Naive thymus-derived CD4-positive, alpha-beta T cell (primary cell): ENCODE data around the gene AGFG2. TPM values are rescaled to one million over a fixed set of nuclear protein-coding genes. Genes with fewer than 3 reads are reported as not detected.

ENCODE experiments used
- ATAC-seq: fragments of 150-1000 bp; cut with Tn5 transposase; 2 replicates; pipeline ENCODE4 v1.10.0; 2021; ENCODE audit warnings: mild to moderate bottlenecking, moderate library complexity
- CTCF ChIA-PET: fragments of 350-600 bp; sonication (Branson Sonifier 250); formaldehyde crosslinking; loops from one replicate; lab custom pipeline; 2021; ENCODE audit warnings: antibody characterized with exemption; lab: Charles Lee
- POLR2A ChIA-PET: fragments of 350-600 bp; sonication (Branson Sonifier 250); formaldehyde crosslinking; loops from one replicate; lab custom pipeline; 2021; ENCODE audit warnings: antibody characterized with exemption, inconsistent platforms; lab: Charles Lee
- DNase-seq, 9 donors: peaks; one replicate each; pipeline versions ENCODE4 v3.0.0 to v3.0.0-alpha.2; 2020 to 2022; ENCODE audit warnings: mixed read lengths in 1 of 9
- H3K27ac ChIP-seq: one replicate; pipeline ENCODE4 v1.7.0; 2013; ENCODE audit warnings: mild to moderate bottlenecking, low read depth, low read length, moderate library complexity
- H3K27me3 ChIP-seq, 2 donors: one replicate each; pipeline ENCODE4 v1.7.0; 2013; ENCODE audit warnings: low read length in 2 of 2, mild to moderate bottlenecking in 2 of 2, moderate library complexity in 2 of 2; ENCODE audit not compliant: control insufficient read depth in 2 of 2, insufficient read depth in 2 of 2
- H3K36me3 ChIP-seq, 3 experiments: 1 replicate in 2 of 3; 2 replicates in 1 of 3; pipeline ENCODE4 v1.7.0; 2013; ENCODE audit warnings: low read length in 3 of 3, mild to moderate bottlenecking in 3 of 3, moderate library complexity in 1 of 3; ENCODE audit not compliant: insufficient read depth in 3 of 3, control insufficient read depth in 2 of 3
- H3K4me1 ChIP-seq, 2 donors: one replicate each; pipeline ENCODE4 v1.7.0; 2013; ENCODE audit warnings: low read length in 2 of 2, mild to moderate bottlenecking in 2 of 2, moderate library complexity in 1 of 2; ENCODE audit not compliant: control insufficient read depth in 2 of 2, insufficient read depth in 2 of 2
- H3K4me3 ChIP-seq: 2 replicates; pipeline ENCODE4 v1.7.0; 2013; ENCODE audit warnings: mild to moderate bottlenecking, low read length
- H3K9me3 ChIP-seq, 3 experiments: 1 replicate in 2 of 3; 2 replicates in 1 of 3; pipeline ENCODE4 v1.7.0; 2013; ENCODE audit warnings: low read length in 3 of 3; ENCODE audit not compliant: control insufficient read depth in 2 of 3
- H3K27ac Mint-ChIP-seq, 9 donors: one replicate each; pipeline ENCODE4 v1.8.0; 2020 to 2022; ENCODE audit warnings: mixed read lengths in 9 of 9, mild to moderate bottlenecking in 8 of 9, moderate library complexity in 5 of 9, inconsistent platforms in 2 of 9
- H3K27me3 Mint-ChIP-seq, 5 donors: one replicate each; pipeline ENCODE4 v1.8.0; 2021 to 2022; ENCODE audit warnings: mixed read lengths in 5 of 5, mild to moderate bottlenecking in 1 of 5
- H3K36me3 Mint-ChIP-seq, 5 donors: one replicate each; pipeline ENCODE4 v1.8.0; 2020 to 2022; ENCODE audit warnings: mixed read lengths in 5 of 5, mild to moderate bottlenecking in 3 of 5, inconsistent platforms in 1 of 5
- H3K4me1 Mint-ChIP-seq, 7 donors: one replicate each; pipeline ENCODE4 v1.8.0; 2020 to 2022; ENCODE audit warnings: mixed read lengths in 7 of 7, mild to moderate bottlenecking in 3 of 7, inconsistent platforms in 1 of 7
- H3K4me3 Mint-ChIP-seq, 10 donors: one replicate each; pipeline ENCODE4 v1.8.0; 2020 to 2022; ENCODE audit warnings: mild to moderate bottlenecking in 10 of 10, mixed read lengths in 10 of 10, moderate library complexity in 6 of 10, inconsistent platforms in 2 of 10
- H3K9me3 Mint-ChIP-seq, 11 donors: one replicate each; pipeline ENCODE4 v1.8.0; 2020 to 2022; ENCODE audit warnings: mixed read lengths in 11 of 11, mild to moderate bottlenecking in 4 of 11, inconsistent platforms in 1 of 11, moderate library complexity in 1 of 11
- intact Hi-C, 2 donors: fragments of 100-400 bp; cut with micrococcal nuclease; formaldehyde crosslinking; loops; one replicate each; pipeline ENCODE4 v1.15.1; 2023
- polyA plus RNA-seq, 2 donors: library from polyadenylated mRNA; unstranded; fragments of 300-500 nt; fragmentation: Illumina TruSeq; gene quantifications; one replicate each; pipeline ENCODE4 v1.2.3, GENCODE V29; 2021
- total RNA-seq, 6 experiments: library from RNA in 5 of 6; stranded (reverse) in 5 of 6; gene quantifications; 1 replicate in 5 of 6; 2 replicates in 1 of 6; pipeline ENCODE4 v1.2.3 and lab custom pipeline; 2021 to 2026

The AGFG2 gene
- total and polyA plus RNA-seq, 7 experiments from 2014 or later = 5.7 to 42.4 (median 23.2) TPM

DNA sequence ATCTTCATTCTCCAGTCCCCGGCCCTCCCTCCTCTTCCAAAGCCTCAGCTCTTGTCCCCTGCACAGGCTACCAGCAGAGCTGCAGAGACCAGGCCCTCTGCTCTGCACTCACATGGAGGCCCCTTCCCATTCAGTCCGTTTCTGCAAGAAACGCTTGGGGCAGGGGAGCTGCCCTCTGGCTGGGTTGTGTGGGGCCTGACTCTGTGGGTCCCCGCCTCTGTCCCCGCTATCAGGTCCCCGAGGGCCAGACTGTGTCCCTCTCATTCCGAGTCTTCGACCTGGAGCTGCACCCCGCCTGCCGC, 64.7 kb downstream of the AGFG2 start:
- H3K27ac Mint-ChIP-seq = peak overlapping the region; percentile 21 to 92 (median 84)
- intact Hi-C loops = loop anchor here (1.0 to 2.0 kb wide), 16 partner anchors 9 to 249 kb away; partner anchors contain the start of genes FBXO24 (in 2 of the 2), GNB2 (in 2 of the 2), LRCH4 (in 2 of the 2) and MOSPD3 (in 2 of the 2)
- CTCF ChIA-PET = interaction anchor here (0.9 to 1.6 kb wide), 4 partner anchors 15 to 87 kb away, joined by 3 to 6 read pairs (median 3); no protein-coding TSS in a partner anchor

DNA sequence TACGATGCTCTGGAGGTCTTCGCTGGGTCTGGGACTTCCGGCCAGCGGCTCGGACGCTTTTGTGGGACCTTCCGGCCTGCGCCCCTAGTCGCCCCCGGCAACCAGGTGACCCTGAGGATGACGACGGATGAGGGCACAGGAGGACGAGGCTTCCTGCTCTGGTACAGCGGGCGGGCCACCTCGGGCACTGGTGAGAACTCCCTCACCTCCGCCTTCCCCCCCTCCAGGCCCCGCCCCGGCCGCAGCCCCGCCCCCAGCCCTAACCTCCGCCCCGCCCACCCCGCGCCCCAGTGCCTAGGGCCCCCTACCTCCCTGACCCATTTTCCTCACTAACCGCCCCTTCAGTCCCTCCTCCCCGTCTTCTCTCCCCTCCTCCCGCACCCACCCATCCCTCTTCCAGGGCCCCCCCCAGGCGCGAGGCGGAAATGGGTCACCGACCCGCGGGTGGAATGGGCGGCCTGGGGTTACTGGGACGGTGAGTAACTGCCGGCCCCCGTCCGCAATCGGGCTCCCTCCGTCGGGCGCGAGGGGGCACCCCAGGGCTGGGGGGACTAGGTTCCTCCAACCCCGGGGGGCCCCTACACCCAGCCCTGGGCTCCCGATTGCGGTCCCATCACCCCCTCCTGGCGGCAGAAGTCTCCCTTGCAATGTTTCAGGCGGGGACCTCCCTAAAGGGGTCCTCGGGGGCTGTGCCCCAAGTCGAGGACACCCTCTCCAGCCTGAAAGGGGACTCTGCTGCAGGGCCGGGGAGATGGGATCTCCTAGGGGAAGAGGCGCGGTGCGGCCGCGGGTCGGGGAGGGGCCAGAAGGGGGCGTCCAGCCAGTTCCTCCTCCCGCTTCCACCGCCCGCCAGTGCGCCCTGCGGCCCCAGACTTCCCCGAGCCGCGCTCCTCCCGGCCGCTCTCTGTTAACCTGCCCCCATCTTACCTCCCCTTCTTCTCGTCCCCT, 65.3 kb downstream of the AGFG2 start:
- H3K4me1 ChIP-seq = peaks cover 6 to 10% of the 10 kb centered on the region in 2 donors
- ATAC-seq (peak; percentile 81), DNase-seq (peak in 8 of 9 donors; percentile 47 to 81 (median 59))
- Mint-ChIP-seq H3K27me3 (peaks cover 0 to 15% (median 0%) of the 10 kb centered on the region in 5 donors), H3K4me1 (peaks cover 7 to 35% (median 16%) of the 10 kb centered on the region in 7 donors), H3K4me3 (peak overlapping the region; percentile 79 to 94 (median 87)), H3K27ac (peak overlapping the region; percentile 21 to 92 (median 84)), H3K36me3 (no peaks in the 10 kb centered on the region), H3K9me3 (peaks cover 0 to 2% (median 0%) of the 10 kb centered on the region in 11 donors)
- peak overlapping the region; percentile 67 for H3K27ac ChIP-seq
- H3K9me3 ChIP-seq = no peaks in the 10 kb centered on the region
- H3K4me3 ChIP-seq = peak overlapping the region; percentile 70
- no peaks in the 10 kb centered on the region for H3K36me3 ChIP-seq
- CTCF ChIA-PET = interaction anchor here (0.9 to 1.6 kb wide), 9 partner anchors 10 to 92 kb away, joined by 3 to 6 read pairs (median 3); no protein-coding TSS in a partner anchor
- no peaks in the 10 kb centered on the region for H3K27me3 ChIP-seq
- intact Hi-C loops = loop anchor here (1.0 to 2.0 kb wide), 16 partner anchors 8 to 248 kb away; partner anchors contain the start of genes FBXO24 (in 2 of the 2), GNB2 (in 2 of the 2), LRCH4 (in 2 of the 2) and MOSPD3 (in 2 of the 2)
- POLR2A ChIA-PET = interaction anchor here (0.5 to 4.8 kb wide), 13 partner anchors 8 to 127 kb away, joined by 3 to 50 read pairs (median 4); partner anchors contain the start of genes FBXO24, LRCH4 and MOSPD3

More for the DNA sequence above, 64.7 kb downstream of the AGFG2 start:
- H3K27me3 Mint-ChIP-seq = peaks cover 0 to 15% (median 0%) of the 10 kb centered on the region in 5 donors
- DNase-seq (no peak), ATAC-seq (peak; percentile 10)
- Histone ChIP-seq H3K4me3 (peak overlapping the region; percentile 66), H3K27ac (peak overlapping the region; percentile 67), H3K36me3 (no peaks in the 10 kb centered on the region), H3K9me3 (no peaks in the 10 kb centered on the region), H3K27me3 (no peaks in the 10 kb centered on the region), H3K4me1 (peaks cover 6 to 10% of the 10 kb centered on the region in 2 donors)
- peak overlapping the region; percentile 56 to 94 (median 84) for H3K4me3 Mint-ChIP-seq
- no peaks in the 10 kb centered on the region for H3K36me3 Mint-ChIP-seq
- POLR2A ChIA-PET = interaction anchor here (0.5 to 2.6 kb wide), 10 partner anchors 9 to 126 kb away, joined by 3 to 29 read pairs (median 4); partner anchors contain the start of genes FBXO24, LRCH4 and MOSPD3
- peaks cover 0 to 2% (median 0%) of the 10 kb centered on the region in 11 donors for H3K9me3 Mint-ChIP-seq
- H3K4me1 Mint-ChIP-seq = peaks cover 7 to 36% (median 16%) of the 10 kb centered on the region in 7 donors

DNA sequence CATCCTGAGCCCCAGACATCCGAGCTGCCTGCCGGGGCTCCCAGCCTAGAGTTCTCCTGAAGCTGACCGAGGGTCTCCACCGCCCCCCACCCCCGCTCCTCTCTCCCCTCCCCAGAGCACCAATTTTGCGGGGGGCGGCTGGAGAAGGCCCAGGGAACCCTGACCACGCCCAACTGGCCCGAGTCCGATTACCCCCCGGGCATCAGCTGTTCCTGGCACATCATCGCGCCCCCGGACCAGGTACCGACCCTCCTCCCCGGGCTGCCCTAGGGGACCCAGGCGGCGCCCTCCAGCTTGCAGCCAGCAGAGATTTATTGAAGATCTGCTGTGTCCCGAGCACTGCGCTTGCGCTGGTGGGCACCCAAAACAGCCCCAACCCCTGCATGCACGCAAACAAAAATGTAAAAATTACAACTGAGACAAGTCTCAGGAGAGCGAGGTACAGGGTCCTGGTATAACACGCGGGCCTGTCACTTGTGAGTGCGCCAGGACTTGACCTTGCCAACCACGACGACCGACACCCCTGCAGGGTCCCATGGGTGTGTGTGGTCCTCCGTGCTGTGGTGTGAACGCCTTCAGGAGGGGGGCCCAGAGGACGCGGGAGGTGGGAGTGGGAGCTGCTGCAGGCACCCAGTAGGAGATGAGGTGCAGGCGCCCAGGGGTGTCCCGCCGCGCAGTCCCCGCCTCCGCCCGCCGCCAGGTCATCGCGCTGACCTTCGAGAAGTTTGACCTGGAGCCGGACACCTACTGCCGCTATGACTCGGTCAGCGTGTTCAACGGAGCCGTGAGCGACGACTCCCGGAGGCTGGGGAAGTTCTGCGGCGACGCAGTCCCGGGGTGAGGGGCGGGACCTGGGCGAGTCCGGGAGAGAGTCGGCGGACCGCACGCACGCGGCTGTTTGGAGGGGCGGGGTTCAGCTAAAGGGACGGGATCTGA, 66.2 kb downstream of the AGFG2 start:
- H3K9me3 ChIP-seq = no peaks in the 10 kb centered on the region
- H3K27me3 Mint-ChIP-seq = peaks cover 0 to 18% (median 0%) of the 10 kb centered on the region in 5 donors
- DNase-seq = peak in 7 of 9 donors; percentile 41 to 66 (median 43)
- no peaks in the 10 kb centered on the region for H3K27me3 ChIP-seq
- POLR2A ChIA-PET = interaction anchor here (0.7 to 4.8 kb wide), 10 partner anchors 10 to 128 kb away, joined by 3 to 50 read pairs (median 3); partner anchors contain the start of genes FBXO24, LRCH4 and POP7
- H3K27ac ChIP-seq = peak overlapping the region; percentile 67
- H3K4me3 ChIP-seq = peak overlapping the region; percentile 70
- peak overlapping the region in 7 of 9 donors; percentile 29 to 78 (median 54) for H3K27ac Mint-ChIP-seq
- H3K4me3 Mint-ChIP-seq = peak overlapping the region; percentile 79 to 94 (median 87)
- ATAC-seq = peak; percentile 19
- H3K36me3 ChIP-seq = no peaks in the 10 kb centered on the region
- H3K9me3 Mint-ChIP-seq = no peaks in the 10 kb centered on the region
- H3K36me3 Mint-ChIP-seq = no peaks in the 10 kb centered on the region
- H3K4me1 Mint-ChIP-seq = peaks cover 7 to 35% (median 20%) of the 10 kb centered on the region in 7 donors
- intact Hi-C loops = loop anchor here (1.0 to 2.0 kb wide), 16 partner anchors 7 to 248 kb away; partner anchors contain the start of genes FBXO24 (in 2 of the 2), GNB2 (in 2 of the 2), LRCH4 (in 2 of the 2) and MOSPD3 (in 2 of the 2)
- CTCF ChIA-PET = interaction anchor here (0.9 to 1.4 kb wide), 5 partner anchors 9 to 91 kb away, joined by 3 to 5 read pairs (median 3); no protein-coding TSS in a partner anchor
- peaks cover 6 to 10% of the 10 kb centered on the region in 2 donors for H3K4me1 ChIP-seq

DNA sequence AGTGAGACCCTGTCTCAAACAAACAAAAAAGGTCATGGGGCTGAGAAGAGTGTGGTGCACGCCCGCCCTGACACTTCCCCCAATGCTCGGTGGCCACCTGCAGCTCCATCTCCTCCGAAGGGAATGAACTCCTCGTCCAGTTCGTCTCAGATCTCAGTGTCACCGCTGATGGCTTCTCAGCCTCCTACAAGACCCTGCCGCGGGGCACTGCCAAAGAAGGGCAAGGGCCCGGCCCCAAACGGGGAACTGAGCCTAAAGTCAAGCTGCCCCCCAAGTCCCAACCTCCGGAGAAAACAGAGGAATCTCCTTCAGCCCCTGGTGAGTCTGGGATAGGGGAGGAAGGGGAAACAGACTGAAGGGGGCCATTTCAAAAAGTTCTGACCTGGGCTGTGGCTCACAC, 67.3 kb downstream of the AGFG2 start:
- intact Hi-C loops = no loop called here
- ChIA-PET CTCF (interaction anchor here (0.6 kb wide), 1 partner anchor 51 kb away, joined by 3 read pairs; no protein-coding TSS in a partner anchor), POLR2A (interaction anchor here (0.8 to 4.8 kb wide), 7 partner anchors 9 to 99 kb away, joined by 3 to 50 read pairs (median 3); partner anchors contain the start of genes FBXO24, LRCH4 and POP7)
- H3K9me3 Mint-ChIP-seq = no peaks in the 10 kb centered on the region
- H3K27ac Mint-ChIP-seq = no peak overlapping the region
- H3K27me3 Mint-ChIP-seq = peaks cover 0 to 18% (median 0%) of the 10 kb centered on the region in 5 donors
- peaks cover 7 to 37% (median 23%) of the 10 kb centered on the region in 7 donors for H3K4me1 Mint-ChIP-seq
- H3K4me3 ChIP-seq = no peak overlapping the region
- H3K36me3 ChIP-seq = no peaks in the 10 kb centered on the region
- H3K27ac ChIP-seq = no peak overlapping the region
- H3K9me3 ChIP-seq = no peaks in the 10 kb centered on the region
- DNase-seq (no peak), ATAC-seq (no peak)
- H3K4me3 Mint-ChIP-seq = peak overlapping the region in 8 of 10 donors; percentile 33 to 94 (median 81)
- H3K4me1 ChIP-seq = peaks cover 6 to 10% of the 10 kb centered on the region in 2 donors
- H3K27me3 ChIP-seq = no peaks in the 10 kb centered on the region
- H3K36me3 Mint-ChIP-seq = no peaks in the 10 kb centered on the region

DNA sequence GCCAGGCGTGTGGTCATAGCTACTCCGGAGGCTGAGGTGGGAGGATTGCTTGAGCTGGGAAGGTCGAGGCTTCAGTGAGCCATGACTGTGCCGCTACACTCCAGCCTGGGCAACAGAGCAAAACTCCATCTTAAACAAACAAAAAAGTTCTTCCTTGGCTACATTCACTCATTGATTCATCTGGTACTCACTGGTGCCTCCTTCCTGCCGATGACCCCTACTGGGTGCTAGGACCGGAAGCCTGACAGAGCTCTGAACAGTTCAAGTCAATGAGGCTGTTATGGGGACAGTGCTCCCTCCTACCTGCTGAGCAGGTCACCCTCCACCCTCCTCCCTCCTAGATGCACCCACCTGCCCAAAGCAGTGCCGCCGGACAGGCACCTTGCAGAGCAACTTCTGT, 68.1 kb downstream of the AGFG2 start:
- Histone ChIP-seq H3K9me3 (no peaks in the 10 kb centered on the region), H3K27me3 (no peaks in the 10 kb centered on the region), H3K27ac (no peak overlapping the region), H3K4me3 (no peak overlapping the region), H3K4me1 (peaks cover 6 to 10% of the 10 kb centered on the region in 2 donors), H3K36me3 (no peaks in the 10 kb centered on the region)
- Mint-ChIP-seq H3K27me3 (peaks cover 0 to 18% (median 0%) of the 10 kb centered on the region in 5 donors), H3K4me1 (peaks cover 10 to 36% (median 27%) of the 10 kb centered on the region in 7 donors), H3K27ac (peak overlapping the region in 2 of 9 donors; percentile 33 to 67), H3K9me3 (peaks cover 0 to 3% (median 0%) of the 10 kb centered on the region in 11 donors), H3K4me3 (peak overlapping the region in 5 of 10 donors; percentile 5 to 55 (median 34)), H3K36me3 (no peaks in the 10 kb centered on the region)
- ATAC-seq (no peak), DNase-seq (no peak)
- ChIA-PET CTCF (interaction anchor here (0.6 kb wide), 1 partner anchor 52 kb away, joined by 3 read pairs; no protein-coding TSS in a partner anchor), POLR2A (interaction anchor here (1.0 to 4.8 kb wide), 3 partner anchors 10 to 84 kb away, joined by 4 to 50 read pairs (median 5); partner anchors contain the start of genes FBXO24 and LRCH4)
- intact Hi-C loops = no loop called here
